RCC 7860 (cell line): ENCODE measurements around the gene UQCRC2.
"Not testable (repeated sequence)": the region's sequence is repeated elsewhere in the genome, so short reads cannot be mapped to it uniquely, and the experiment has no call there.

ENCODE experiments used
- DNase-seq: peaks from one replicate; pipeline ENCODE4 v3.0.0-alpha.2; 2015; ENCODE audit warnings: low spot score
- FAIRE-seq: peaks from 2 replicates; lab custom pipeline; 2012; peaks lifted over from hg19 to GRCh38; lab: Jason Lieb, UNC

Gene UQCRC2

DNA sequence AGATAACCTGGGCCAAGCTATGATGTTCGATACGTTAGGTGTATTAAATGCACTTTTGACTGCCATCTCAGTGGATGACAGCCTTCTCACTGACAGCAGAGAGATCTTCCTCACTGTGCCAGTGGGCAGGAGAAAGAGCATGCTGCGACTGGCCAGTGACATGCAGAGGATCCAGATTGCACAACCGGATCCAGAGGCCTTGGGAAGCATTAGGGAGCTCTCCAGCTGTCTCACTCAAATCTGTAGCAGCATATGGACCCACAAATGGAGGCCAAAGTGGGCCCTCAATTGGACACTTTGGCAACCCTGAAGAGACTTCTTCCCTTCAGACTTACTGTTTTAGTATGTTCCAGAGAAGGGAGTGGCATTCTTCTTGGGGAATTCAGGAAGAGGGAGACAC lies 26.9 kb downstream of the UQCRC2 start:
- DNase-seq (no peak), FAIRE-seq (no peak)

- no peak for FAIRE-seq
- no peak for DNase-seq
Measured at GRCh38 chr16:21982108-21982507, 28.9 kb downstream of the UQCRC2 start.

DNA sequence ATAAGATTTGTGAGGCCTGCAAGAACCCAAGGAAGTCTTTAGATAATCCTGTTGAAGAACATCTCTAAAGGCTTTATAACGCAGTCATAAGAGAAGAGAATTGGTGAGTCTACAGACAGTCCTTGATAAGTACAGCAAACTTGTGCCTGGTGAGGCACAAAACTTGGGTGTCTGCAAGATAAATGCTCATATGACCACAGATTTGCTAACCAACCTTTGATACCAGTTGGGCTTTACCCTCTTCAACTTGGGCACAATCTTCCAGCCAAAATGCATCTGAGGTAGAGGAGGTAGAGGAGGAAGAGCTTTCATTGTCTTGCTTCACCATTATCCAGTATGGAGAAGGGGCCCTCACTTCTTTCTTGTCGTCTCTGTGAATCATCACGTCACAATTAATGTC lies 30.9 kb downstream of the UQCRC2 start:
- no peak for FAIRE-seq
- no peak for DNase-seq

DNA sequence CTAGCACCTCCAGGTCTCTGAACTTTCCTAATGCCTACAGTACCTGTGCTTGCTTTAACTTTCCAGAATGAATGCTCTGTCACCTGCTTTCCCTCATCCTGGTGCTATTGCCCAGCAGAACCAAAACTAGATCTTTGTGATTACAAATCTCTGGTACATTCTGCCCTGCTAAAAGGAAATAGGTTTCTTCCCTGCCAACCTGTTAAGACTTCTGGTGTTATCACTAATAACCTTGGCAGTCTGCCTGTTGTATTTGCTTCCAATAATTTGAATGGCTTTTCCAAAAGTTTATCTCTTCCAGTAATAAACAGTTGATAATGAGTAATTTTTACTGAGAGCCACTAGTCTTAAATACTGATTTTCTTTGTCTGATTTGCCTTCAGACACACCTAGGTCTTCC lies 32.4 kb downstream of the UQCRC2 start:
- no peak for FAIRE-seq
- no peak for DNase-seq

DNA sequence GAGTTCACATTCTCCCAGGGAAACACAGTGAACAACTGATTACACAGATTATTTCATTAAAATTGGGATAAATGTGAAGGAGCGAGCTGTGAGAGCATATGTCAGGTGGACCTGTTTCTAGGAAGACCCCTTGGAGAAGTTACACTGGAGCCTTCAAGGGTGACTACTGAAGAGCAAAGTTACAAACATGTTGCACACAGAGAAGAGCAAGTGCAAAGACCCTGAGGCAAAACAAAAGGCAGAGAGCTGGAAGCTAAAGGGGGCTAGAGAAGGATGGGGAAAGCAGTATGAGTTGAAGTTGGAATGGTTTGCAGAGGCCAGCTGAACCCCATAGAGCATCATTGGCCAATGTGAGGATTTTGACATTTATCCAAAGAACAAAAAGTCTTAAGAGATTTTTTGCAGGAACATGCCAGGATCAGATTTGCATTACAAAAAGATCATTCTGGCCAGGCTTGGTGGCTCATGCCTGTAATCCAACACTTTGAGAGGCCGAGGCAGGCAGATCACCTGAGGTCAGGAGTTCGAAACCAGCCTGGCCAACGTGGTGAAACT lies 33.6 kb downstream of the UQCRC2 start:
- FAIRE-seq (no peak), DNase-seq (no peak)

DNA sequence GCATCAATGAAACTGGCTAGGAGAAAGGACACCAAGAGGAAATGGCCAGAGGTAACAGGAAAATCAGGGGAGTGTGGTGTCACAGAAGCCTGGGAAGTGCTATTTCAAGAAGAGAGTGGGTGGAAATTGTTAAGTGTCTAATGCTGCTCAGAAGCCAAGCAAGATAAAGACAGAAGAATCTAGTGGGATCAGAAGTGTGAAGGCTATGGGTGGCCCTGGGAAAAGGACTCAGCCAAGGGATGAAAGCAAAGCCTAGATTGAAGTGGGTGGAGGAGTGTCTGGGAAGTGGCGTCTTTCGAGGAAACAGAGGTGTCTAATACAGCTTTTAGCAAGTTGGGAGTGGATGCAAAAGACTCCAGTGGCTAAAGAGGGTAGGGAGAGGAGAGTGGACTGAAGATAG lies 34.3 kb downstream of the UQCRC2 start:
- no peak for FAIRE-seq
- no peak for DNase-seq

DNA sequence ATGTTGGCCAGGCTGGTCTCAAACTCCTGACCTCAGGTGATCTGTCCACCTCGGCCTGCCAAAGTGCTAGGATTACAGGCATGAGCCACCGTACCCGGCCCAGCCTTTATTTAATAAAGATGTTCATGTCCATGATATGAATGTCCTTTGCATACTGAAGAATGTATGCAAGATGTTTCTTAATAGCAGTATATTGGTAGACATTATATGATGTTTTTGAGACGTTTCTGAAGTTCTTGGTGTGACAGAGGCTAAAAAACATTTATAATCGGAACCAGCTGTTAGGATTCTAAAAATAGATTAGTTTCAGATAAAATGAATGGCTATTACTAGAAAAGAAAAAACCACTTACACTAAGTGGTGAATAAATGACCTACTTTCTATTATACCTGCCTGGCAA lies 36.0 kb downstream of the UQCRC2 start:
- DNase-seq (no peak), FAIRE-seq (no peak)

DNA sequence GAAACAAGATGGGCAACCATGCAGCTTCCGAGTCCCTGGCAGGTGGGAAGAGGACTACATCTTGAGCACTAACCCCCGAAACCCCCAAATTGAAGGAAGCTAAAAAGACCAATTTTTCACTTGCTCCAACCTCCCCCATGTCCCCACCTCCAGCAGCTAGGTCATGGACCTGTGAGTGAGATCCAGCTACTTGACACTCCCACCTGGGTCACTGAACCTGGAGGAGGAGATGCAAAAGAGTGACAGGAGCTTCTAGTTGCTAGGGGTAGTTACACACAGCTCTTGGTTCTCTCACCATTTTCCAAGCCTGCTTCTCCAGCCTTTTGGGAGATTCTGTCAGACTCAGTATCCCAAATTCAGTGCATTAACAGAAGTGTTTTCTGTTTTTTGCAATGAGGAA lies 36.6 kb downstream of the UQCRC2 start:
- FAIRE-seq: no peak
- DNase-seq: no peak

- FAIRE-seq (no peak), DNase-seq (no peak)
Measured at GRCh38 chr16:21990381-21990944, 37.3 kb downstream of the UQCRC2 start.

DNA sequence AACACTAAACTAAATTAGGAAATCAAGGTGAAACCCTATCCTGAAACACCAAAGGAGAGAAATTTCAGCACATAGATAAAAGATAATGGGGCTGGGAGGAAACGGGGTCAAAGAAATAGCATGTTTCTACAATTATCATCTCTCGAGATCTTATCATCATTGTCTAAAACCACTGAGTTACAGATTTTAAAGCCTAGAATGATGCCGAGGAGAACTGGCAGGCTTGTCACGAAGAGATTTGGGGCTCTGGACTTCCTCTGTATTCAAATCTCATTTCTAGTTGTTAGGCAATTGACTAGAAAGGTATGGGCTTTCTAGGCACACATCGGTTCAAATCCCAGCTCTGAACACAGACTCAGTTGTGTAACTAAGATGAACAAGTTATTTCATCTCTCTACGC lies 38.5 kb downstream of the UQCRC2 start:
- no peak for DNase-seq
- FAIRE-seq: no peak

GRCh38 chr16:21994856-21995465 lies 41.8 kb downstream of the UQCRC2 start:
- DNase-seq (no peak), FAIRE-seq (no peak)

DNA sequence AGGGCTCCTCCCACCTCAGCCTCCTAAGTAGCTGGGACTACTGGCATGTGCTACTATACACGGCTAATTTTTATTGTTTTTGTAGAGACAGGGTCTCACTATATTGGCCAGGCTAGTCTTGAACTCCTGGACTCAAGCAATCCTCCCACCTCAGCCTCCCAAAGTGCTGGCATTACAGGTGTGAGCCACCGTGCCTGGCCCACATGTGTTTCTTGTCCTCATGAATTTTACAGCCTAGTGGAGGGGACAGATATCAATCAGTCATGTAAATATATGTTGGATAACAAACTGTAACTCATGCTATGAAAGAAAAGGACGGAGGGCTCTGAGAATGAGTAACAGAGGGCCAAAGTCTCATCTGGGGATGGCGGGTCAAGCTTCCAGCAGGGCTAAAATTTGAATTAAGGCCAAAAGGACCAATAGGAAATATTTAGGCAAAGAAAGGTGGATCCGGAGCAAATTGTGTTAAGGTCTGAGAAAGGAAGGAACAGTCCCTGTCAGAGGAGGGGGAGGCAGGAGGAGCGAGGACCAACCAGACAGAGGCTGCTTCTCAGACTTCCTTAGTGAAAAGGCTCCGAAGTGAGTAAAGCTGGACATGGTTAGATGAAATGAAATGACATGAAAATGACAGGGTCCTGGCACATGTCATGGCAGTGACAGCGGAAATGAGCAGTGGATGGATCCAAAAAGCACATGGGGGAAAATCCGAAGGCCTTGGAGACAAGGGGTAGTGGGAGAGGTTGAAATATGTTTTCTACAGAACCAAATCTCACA lies 43.9 kb downstream of the UQCRC2 start:
- no peak for FAIRE-seq

GRCh38 chr16:21997697-21998480 lies 44.7 kb downstream of the UQCRC2 start:
- FAIRE-seq: no peak
- DNase-seq: no peak

More for the DNA sequence above, 43.9 kb downstream of the UQCRC2 start:
- DNase-seq: no peak

- FAIRE-seq: no peak
- no peak for DNase-seq
Measured at GRCh38 chr16:22001591-22001990, 48.4 kb downstream of the UQCRC2 start.

- DNase-seq, FAIRE-seq: not testable (repeated sequence)
Measured at GRCh38 chr16:22002047-22002446, 48.9 kb downstream of the UQCRC2 start.

- FAIRE-seq: no peak
Measured at GRCh38 chr16:22003195-22003594, 50.0 kb downstream of the UQCRC2 start.

DNA sequence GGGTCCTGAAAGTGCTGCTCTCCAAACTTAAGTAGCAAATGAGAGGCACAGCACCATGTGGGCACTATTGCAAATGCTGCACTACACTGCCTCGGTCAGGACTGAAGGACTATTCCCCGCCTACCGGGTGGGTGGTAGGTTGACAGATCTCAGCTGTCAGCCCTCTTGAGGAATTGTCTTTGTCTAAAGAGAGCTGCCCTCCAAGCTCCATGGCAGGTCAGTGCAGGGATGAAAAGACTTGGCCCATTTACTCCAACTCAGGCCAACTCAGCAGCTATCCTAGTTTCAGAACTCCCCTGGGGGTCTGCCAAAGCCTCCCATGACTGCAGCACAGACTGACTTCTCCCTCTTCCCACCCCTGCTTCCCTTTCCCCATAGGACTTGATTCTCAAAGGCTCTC lies 51.2 kb downstream of the UQCRC2 start:
- no peak for FAIRE-seq

More at GRCh38 chr16:22003195-22003594, 50.0 kb downstream of the UQCRC2 start:
- DNase-seq: no peak

GRCh38 chr16:22005746-22006145 lies 52.6 kb downstream of the UQCRC2 start:
- FAIRE-seq: no peak
- DNase-seq: no peak

More for the DNA sequence above, 51.2 kb downstream of the UQCRC2 start:
- no peak for DNase-seq

DNA sequence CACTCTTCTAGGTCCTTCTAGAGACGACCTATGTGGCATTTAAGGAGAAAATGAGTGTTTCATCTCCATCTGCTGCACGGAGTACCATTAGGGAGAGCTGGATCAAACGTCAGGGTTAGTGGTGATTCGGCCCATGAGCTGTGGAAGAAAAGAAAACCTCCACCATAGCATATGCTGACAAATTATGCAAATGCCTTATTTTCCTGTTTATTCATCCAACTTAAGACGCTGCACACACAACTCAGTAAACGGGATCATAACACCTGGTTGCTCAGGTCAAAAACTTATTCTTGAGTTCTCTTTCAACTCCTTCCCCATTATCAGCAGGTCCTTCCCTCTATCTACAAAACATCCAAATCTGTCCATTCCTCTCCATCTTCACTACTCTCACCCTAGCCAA lies 53.5 kb downstream of the UQCRC2 start:
- FAIRE-seq: no peak
- DNase-seq: no peak

DNA sequence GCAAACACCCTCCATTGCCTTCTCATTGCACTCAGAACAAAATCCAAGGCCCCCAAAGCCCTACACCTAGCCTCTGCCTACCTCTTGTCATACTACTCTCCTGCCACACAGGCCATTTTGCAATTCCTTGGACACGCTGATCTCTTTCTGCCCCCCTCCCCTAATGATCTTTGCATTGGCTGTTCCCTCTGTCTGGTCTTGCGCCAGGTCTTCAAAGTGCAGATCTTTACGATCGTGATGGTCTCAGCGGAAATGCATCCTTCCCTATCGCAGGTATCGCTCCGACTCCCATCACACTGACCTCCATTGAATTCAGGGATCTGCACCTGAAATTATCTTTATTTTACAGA lies 54.0 kb downstream of the UQCRC2 start:
- DNase-seq (no peak), FAIRE-seq (no peak)

DNA sequence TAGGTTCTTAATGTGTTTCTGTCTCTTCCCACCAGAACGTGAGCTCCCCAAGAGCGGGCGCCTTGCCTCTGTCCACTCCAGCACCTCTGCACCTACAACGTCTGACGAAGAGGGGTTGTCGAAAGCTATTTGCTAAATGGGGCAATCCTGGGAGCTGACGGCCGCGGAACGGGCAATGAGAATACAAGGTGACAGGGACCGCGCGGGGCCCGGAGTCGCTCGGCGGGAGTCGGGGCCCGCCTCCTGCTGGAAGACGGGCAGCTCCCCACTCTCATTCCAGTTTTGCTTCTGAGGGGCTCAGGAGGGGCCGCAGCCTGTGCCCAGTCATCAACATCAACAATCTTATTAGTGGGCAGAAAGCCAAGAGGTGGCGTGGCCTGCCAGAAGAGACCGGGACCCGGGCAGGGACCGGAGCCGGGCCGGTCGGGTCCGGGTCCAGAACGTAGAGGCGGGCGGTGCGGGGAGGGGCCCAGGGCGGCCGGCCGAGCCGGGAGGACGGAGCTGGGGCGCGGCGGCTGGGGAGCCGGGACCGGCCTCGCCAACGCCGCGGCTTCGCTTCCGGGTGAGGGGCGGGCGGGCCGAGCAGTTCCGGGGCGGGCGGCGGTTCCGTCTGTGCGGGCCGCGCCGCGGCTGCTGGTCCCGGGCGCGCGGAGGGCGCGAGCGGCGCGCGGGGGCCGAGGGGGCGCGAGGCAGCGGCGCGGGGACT lies 54.5 kb downstream of the UQCRC2 start, which contains the start of gene MOSMO:
TSS of gene MOSMO (plus strand) at position 603 of the 706 bp plus-strand sequence. CDS start 191 bp downstream, outside the sequence.
- no peak for FAIRE-seq
- DNase-seq: no peak
